ENCODE results near the gene PDGFA. TPM values are rescaled to one million over a fixed set of nuclear protein-coding genes. Genes with fewer than 3 reads are reported as not detected.

Gene PDGFA
- total RNA-seq, 2 experiments from 2014 or later: 16.7 to 18.8 TPM

DNA sequence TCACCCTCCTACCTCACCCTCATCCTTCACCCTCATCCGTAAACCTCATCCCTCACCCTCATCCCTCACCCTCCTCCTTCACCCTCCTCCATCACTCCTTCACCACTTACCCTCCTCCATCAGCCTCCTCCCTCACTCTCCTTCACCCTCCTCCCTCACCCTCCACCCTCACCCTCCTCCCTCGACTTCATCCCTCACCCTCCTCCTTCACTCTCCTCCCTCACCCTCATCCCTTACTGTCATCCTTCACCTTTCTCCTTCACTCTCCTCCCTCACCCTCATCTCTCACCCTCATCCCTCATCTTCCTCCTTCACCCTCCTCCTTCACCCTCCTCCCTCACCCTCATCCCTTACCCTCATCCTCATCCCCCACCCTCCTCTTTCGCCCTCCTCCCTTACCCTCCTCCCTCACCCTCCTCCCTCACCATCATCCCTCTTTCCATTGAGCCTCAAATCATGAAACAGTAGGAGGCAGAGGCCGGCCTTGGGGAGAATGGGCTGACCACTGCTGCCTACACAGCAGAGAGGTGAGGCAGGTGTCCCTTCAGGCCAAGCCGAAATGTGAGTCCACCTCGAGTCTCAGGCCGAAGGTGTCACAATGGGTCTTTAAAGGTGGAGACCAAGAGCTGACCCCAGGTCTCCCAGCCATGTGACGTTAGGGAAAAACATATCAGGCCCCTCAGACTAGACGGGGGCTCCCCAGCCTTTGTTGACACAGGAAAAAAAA, 53.0 kb downstream of the PDGFA start:
- H3K9me3 Mint-ChIP-seq: peaks cover 13% of the 10 kb centered on the region
- no peak overlapping the region for H3K27ac Mint-ChIP-seq
- intact Hi-C loops (cut with micrococcal nuclease): no loop called here
- H3K36me3 Mint-ChIP-seq (ENCODE audit: low read depth): no peaks in the 10 kb centered on the region
- H3K27me3 Mint-ChIP-seq: no peaks in the 10 kb centered on the region
- ATAC-seq (no peak), DNase-seq (peak; percentile 1)
- CTCF ChIA-PET: no interaction called here
- TF ChIP-seq, protein P1, sequence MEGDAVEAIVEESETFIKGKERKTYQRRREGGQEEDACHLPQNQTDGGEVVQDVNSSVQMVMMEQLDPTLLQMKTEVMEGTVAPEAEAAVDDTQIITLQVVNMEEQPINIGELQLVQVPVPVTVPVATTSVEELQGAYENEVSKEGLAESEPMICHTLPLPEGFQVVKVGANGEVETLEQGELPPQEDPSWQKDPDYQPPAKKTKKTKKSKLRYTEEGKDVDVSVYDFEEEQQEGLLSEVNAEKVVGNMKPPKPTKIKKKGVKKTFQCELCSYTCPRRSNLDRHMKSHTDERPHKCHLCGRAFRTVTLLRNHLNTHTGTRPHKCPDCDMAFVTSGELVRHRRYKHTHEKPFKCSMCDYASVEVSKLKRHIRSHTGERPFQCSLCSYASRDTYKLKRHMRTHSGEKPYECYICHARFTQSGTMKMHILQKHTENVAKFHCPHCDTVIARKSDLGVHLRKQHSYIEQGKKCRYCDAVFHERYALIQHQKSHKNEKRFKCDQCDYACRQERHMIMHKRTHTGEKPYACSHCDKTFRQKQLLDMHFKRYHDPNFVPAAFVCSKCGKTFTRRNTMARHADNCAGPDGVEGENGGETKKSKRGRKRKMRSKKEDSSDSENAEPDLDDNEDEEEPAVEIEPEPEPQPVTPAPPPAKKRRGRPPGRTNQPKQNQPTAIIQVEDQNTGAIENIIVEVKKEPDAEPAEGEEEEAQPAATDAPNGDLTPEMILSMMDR (IDR thresholded peaks at IDR 0.05): no peak
- POLR2A ChIA-PET: no interaction called here
- no peak overlapping the region for H3K4me3 Mint-ChIP-seq
- H3K4me1 Mint-ChIP-seq (ENCODE audit: low read depth): peaks cover 13% of the 10 kb centered on the region

DNA sequence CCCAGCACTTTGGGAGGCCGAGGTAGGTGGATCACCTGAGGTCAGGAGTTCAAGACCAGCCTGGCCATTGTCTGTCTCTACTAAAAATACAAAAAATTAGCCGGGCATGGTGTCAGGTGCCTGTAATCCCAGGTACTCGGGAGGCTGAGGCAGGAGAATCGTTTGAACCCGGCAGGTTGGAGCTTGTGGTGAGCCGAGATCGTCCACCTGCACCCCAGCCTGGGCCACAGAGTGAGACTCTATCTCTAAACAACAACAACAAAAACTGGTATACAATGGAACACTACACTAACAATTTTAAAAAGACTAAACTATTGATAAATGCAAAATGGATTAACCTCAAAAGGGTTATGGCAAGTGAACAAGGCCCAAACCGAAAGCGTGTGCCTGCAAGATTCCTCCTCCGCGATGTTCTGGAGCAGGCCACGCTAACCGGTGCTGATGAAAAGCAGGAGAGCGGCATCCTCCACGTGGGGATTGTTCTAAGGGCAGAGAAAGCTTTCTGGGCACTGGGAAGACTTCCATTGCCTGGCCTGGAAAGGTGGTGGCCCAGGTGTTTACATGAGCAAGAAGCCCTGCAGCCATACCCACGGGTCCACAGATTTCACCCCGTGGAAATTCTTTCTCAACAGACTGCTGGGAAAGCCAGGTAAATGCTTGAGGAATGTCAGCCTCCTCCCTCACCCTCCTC, 53.8 kb downstream of the PDGFA start:
- DNase-seq (peak; percentile 0), ATAC-seq (no peak)
- POLR2A ChIA-PET: no interaction called here
- TF ChIP-seq, protein P1 (IDR thresholded peaks at IDR 0.05): no peak
- intact Hi-C loops (cut with micrococcal nuclease): no loop called here
- no peak overlapping the region for H3K4me3 Mint-ChIP-seq
- CTCF ChIA-PET: no interaction called here
- no peak overlapping the region for H3K27ac Mint-ChIP-seq
- H3K27me3 Mint-ChIP-seq: no peaks in the 10 kb centered on the region
- H3K36me3 Mint-ChIP-seq (ENCODE audit: low read depth): no peaks in the 10 kb centered on the region
- peaks cover 13% of the 10 kb centered on the region for H3K9me3 Mint-ChIP-seq
- peaks cover 13% of the 10 kb centered on the region for H3K4me1 Mint-ChIP-seq (ENCODE audit: low read depth)

DNA sequence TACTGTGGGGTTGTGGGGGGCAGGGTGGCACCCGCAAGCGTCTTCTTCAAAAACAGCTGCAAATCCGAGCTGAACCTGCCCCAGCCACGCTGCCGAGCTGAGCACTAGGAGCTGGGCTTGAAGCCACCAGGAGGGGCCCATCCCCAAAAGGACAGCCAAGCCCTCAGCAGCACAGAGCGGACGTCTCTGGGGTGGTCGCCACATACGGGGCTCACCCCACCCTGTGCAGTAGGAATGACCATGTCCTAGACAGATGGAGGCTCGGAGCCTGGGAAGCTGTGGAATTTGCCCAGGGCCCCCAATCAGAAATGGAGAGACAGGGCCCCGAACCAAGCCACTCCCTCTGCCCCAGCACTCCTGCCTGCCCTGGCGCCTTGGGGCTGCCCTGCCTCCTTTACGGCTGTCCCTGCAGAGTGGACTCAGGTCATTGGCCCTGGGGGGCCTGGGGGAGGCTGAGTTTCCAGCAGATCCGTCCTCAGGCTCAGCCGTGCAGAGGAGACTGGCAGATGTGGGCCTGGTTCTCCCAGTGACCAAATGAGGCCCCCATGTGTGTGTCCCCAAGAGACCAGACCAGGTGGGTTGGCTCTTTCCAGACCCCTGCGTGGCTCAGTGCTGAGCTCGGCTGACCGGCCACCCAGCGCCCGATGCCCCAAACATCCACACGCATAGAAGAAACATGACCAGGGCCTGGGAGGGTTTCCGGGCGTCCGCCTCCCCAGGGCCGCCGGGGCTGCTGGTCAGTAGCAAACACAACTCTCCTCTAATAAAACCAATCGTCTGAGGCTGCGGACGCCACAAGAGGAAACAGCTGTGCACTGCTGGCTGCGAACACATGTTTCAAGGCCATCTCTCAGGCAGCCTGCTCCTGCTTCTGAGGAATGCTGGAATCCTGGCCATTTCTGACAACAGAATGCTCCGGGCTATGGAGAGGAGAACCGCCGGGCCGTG, 54.9 kb downstream of the PDGFA start:
- TF ChIP-seq, protein P1 (IDR thresholded peaks at IDR 0.05): no peak

DNA sequence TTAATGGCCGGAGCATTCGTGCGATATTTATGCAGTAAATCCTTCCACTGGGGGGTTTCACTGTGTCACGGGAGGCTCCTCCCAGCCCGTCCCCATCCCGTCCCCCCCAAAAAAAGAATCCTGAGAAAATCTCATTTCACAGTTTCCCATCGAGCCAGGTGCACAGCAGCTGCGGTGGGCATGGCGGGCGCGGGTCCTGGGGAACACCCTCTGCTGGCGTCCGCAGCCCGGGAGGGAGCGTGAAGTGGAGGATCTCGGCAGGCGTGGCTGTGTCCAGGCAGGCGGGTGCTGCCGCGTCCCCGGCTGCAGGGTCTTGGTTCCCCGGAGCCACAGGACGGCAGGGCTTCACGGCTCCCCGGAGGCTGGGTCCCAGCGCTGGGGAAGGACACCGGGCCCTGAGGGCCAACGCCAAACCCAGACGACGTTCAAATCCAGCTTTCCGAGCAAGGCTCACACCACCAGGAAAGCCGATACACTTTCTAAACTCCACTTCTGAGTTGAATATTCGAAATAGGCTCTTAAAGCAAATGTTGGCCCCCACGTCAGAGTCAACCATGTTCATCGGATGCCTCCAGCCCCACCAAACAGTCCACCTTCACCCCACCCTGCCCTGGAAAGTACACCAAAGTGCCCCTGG, 55.7 kb downstream of the PDGFA start:
- ChIA-PET CTCF (no interaction called here), POLR2A (no interaction called here)
- DNase-seq: peak; percentile 0
- H3K27ac Mint-ChIP-seq: no peak overlapping the region
- peaks cover 10% of the 10 kb centered on the region for H3K4me1 Mint-ChIP-seq (ENCODE audit: low read depth)
- H3K4me3 Mint-ChIP-seq: no peak overlapping the region
- intact Hi-C loops (cut with micrococcal nuclease): no loop called here
- TF ChIP-seq, protein P1 (IDR thresholded peaks at IDR 0.05): no peak
- H3K9me3 Mint-ChIP-seq: peaks cover 13% of the 10 kb centered on the region
- no peaks in the 10 kb centered on the region for H3K36me3 Mint-ChIP-seq (ENCODE audit: low read depth)
- no peak for ATAC-seq
- no peaks in the 10 kb centered on the region for H3K27me3 Mint-ChIP-seq

More for the DNA sequence above, 54.9 kb downstream of the PDGFA start:
- DNase-seq: peak; percentile 0
- Mint-ChIP-seq H3K9me3 (peaks cover 13% of the 10 kb centered on the region), H3K27me3 (no peaks in the 10 kb centered on the region), H3K36me3 (ENCODE audit: low read depth) (no peaks in the 10 kb centered on the region), H3K4me1 (ENCODE audit: low read depth) (peaks cover 12% of the 10 kb centered on the region), H3K4me3 (no peak overlapping the region), H3K27ac (no peak overlapping the region)
- POLR2A ChIA-PET: no interaction called here
- CTCF ChIA-PET: no interaction called here
- intact Hi-C loops (cut with micrococcal nuclease): no loop called here
- no peak for ATAC-seq

Measured in activated CD8-positive, alpha-beta T cell treated with anti-CD3 and anti-CD28 coated beads for 36 hours (primary cell).